Suprapubic skin (tissue), 4 donors: ENCODE data around the gene SH3BP1. TPM values are rescaled to one million over a fixed set of nuclear protein-coding genes. Genes with fewer than 3 reads are reported as not detected.
A peak's percentile ranks its signal among the peaks of the same experiment; 100 is the strongest.
"Not testable (repeated sequence)": the region's sequence is repeated elsewhere in the genome, so short reads cannot be mapped to it uniquely, and the experiment has no call there.

Experiments
- DNase-seq, 2 donors: peaks; one replicate each; pipeline ENCODE4 v3.0.0-alpha.2; 2019; ENCODE audit warnings: low spot score in 2 of 2
- H3K27ac ChIP-seq: fragments of 200-600 bp; sonication (generic); one replicate; pipeline ENCODE4 v1.5.1; 2019
- H3K27me3 ChIP-seq: fragments of 200-600 bp; sonication (generic); one replicate; pipeline ENCODE4 v1.5.1; 2019
- H3K36me3 ChIP-seq: fragments of 200-600 bp; sonication (generic); one replicate; pipeline ENCODE4 v1.5.1; 2019
- H3K4me1 ChIP-seq: fragments of 200-600 bp; sonication (generic); one replicate; pipeline ENCODE4 v1.5.1; 2019
- H3K4me3 ChIP-seq: fragments of 200-600 bp; sonication (generic); one replicate; pipeline ENCODE4 v1.5.1; 2019; ENCODE audit warnings: mild to moderate bottlenecking
- H3K9me3 ChIP-seq: fragments of 200-600 bp; sonication (generic); one replicate; pipeline ENCODE4 v1.5.1; 2019
- CTCF ChIP-seq, 2 donors: fragments of 200-600 bp in 1 of 2; fragments of 450-650 bp in 1 of 2; sonication (generic) in 1 of 2; IDR thresholded peaks; one replicate each; pipeline ENCODE4 v1.5.1; 2016 to 2019; ENCODE audit warnings: antibody characterized with exemption in 2 of 2, mild to moderate bottlenecking in 1 of 2, moderate library complexity in 1 of 2
- EP300 ChIP-seq: sonication (generic); formaldehyde crosslinking; IDR thresholded peaks from one replicate; pipeline ENCODE4 v1.6.1; 2017; ENCODE audit warnings: antibody characterized with exemption
- POLR2A ChIP-seq, 2 donors: fragments of 450-650 bp; IDR thresholded peaks; one replicate each; pipeline ENCODE4 v1.6.1; 2017; ENCODE audit warnings: antibody characterized with exemption in 2 of 2, mild to moderate bottlenecking in 2 of 2, moderate library complexity in 2 of 2
- POLR2AphosphoS5 ChIP-seq, 3 donors: sonication (generic); formaldehyde crosslinking; IDR thresholded peaks; one replicate each; pipeline ENCODE4 v1.6.1; 2017; ENCODE audit warnings: antibody characterized with exemption in 3 of 3
- WGBS: methylation state at CpG from one replicate; pipeline ENCODE4 v1.1.5; 2018; 5-methylcytosine and 5-hydroxymethylcytosine counted together
- total RNA-seq, 4 donors: library from RNA; depleted of rRNA; stranded (reverse); fragments of >200 nt; gene quantifications; one replicate each; pipeline ENCODE4 v1.1.0, GENCODE V29; 2016

Gene SH3BP1
- total RNA-seq, result 10 to 100 TPM; 57.1 to 60.7 (median 57.7) TPM

DNA sequence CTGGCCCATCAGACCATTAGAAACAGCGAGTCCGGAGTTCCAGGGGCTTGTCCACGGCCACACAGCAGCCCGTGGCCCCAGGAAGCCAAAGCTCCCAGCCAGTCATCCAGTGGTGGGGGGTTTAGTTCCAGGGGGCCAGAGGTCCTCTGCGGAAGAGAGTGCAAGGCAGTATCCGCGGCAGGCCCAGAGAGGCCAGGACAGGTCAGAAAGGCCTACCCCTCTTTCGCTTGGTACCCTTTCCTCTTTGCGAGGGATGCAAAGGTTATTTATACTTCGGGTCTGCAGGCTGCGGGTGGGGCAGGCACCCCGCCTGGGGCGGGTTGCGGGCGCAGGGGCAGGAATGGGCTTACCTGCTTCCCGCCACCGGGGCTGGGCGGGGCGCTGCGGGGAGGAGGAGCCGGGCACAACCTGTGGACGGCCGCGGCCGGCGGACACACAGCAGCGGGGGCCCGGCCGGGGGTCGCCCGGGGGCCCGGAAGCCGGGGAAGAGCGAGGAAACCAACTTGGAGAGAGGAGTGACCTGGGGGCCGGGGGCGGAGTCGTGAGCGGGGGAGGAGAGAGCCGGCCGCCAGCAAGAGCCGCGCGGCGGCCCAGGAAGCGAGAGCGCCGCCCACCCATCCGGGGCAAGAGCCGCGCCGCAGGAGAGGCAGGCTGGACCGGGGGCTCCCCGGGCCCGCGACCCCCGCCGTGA is at the start of gene SH3BP1:
Gene SH3BP1, plus strand, starts transcription at position 600 of the 691 bp plus-strand sequence. CDS start 119 bp downstream, outside the sequence.
- H3K9me3 ChIP-seq, result no peaks in the 10 kb centered on the region
- peak within 1 kb of the TSS; percentile 51 for H3K27ac ChIP-seq
- peaks cover 77% of the 10 kb centered on the region for H3K4me1 ChIP-seq
- no peaks in the 10 kb centered on the region for H3K27me3 ChIP-seq
- H3K36me3 ChIP-seq, result peaks cover 7% of the 10 kb centered on the region
- no peak for DNase-seq
- TF ChIP-seq EP300 (no peak), POLR2AphosphoS5 (IDR thresholded peaks at IDR 0.05) (no peak), CTCF (IDR thresholded peaks at IDR 0.05) (no peak), POLR2A (IDR thresholded peaks at IDR 0.05) (no peak)
- H3K4me3 ChIP-seq, result peak within 1 kb of the TSS; percentile 75
- WGBS, result 3% methylated on average over 31 of the region's 57 CpGs

GRCh38 chr22:37591081-37591480 is 48.4 kb upstream of the SH3BP1 start:
- H3K27ac ChIP-seq, H3K9me3 ChIP-seq, DNase-seq, H3K4me3 ChIP-seq, H3K36me3 ChIP-seq, H3K27me3 ChIP-seq: not testable (repeated sequence)
- 81% methylated on average over 6 of the region's 6 CpGs for WGBS
- peaks cover 15% of the 10 kb centered on the region for H3K4me1 ChIP-seq

GRCh38 chr22:37591823-37592404 is 47.6 kb upstream of the SH3BP1 start:
- TF ChIP-seq POLR2AphosphoS5 (IDR thresholded peaks at IDR 0.05) (no peak), POLR2A (IDR thresholded peaks at IDR 0.05) (no peak), EP300 (no peak), CTCF (IDR thresholded peaks at IDR 0.05) (no peak)
- WGBS, result 84% methylated on average over 12 of the region's 12 CpGs
- no peaks in the 10 kb centered on the region for H3K36me3 ChIP-seq
- no peak for DNase-seq
- peaks cover 3% of the 10 kb centered on the region for H3K27me3 ChIP-seq
- no peak overlapping the region for H3K27ac ChIP-seq
- peaks cover 15% of the 10 kb centered on the region for H3K4me1 ChIP-seq
- H3K4me3 ChIP-seq, result peak overlapping the region; percentile 21
- no peaks in the 10 kb centered on the region for H3K9me3 ChIP-seq

- WGBS, result 77% methylated on average over 5 of the region's 5 CpGs
- Histone ChIP-seq H3K4me1 (peaks cover 19% of the 10 kb centered on the region), H3K36me3 (no peaks in the 10 kb centered on the region), H3K4me3 (no peak overlapping the region), H3K27ac (no peak overlapping the region), H3K27me3 (peaks cover 3% of the 10 kb centered on the region), H3K9me3 (no peaks in the 10 kb centered on the region)
- no peak for TF ChIP-seq POLR2AphosphoS5 (IDR thresholded peaks at IDR 0.05)
- no peak for TF ChIP-seq EP300
- no peak for TF ChIP-seq CTCF (IDR thresholded peaks at IDR 0.05)
- TF ChIP-seq POLR2A (IDR thresholded peaks at IDR 0.05), result no peak
- no peak for DNase-seq
Observed at GRCh38 chr22:37594237-37594636, 45.2 kb upstream of the SH3BP1 start.

DNA sequence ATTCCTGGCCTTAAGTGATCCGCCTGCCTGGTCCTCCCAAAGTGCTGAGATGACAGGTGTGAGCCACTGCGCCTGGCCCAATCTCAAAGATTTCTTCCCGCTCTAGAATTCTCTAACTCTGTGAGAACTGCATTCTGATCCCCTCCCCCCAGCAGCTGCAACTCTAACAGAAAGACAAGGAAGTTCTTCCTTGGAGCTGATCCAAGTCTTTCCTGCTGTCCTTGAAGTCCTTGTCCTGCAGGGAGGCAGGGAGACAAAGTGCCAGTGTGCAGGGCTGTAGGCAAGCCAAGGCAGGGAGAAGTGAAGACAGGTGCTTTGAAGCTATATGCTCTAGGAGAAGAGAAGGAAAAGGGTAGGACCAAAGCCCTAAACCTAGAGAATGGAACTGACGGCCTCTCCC is 40.3 kb upstream of the SH3BP1 start:
- Histone ChIP-seq H3K36me3 (no peaks in the 10 kb centered on the region), H3K4me3 (no peak overlapping the region), H3K27me3 (peaks cover 3% of the 10 kb centered on the region), H3K4me1 (peaks cover 12% of the 10 kb centered on the region), H3K27ac (peak overlapping the region; percentile 8), H3K9me3 (no peaks in the 10 kb centered on the region)
- no peak for TF ChIP-seq POLR2A (IDR thresholded peaks at IDR 0.05)
- TF ChIP-seq CTCF (IDR thresholded peaks at IDR 0.05), result no peak
- no peak for TF ChIP-seq POLR2AphosphoS5 (IDR thresholded peaks at IDR 0.05)
- TF ChIP-seq EP300, result no peak
- no peak for DNase-seq
- WGBS, result 53% methylated on average over 4 of the region's 4 CpGs
